HG03135 (cell line): Measurements from ENCODE around the gene ZNF621.

Experiments
- ATAC-seq: cut with Tn5 transposase; IDR thresholded peaks from one replicate; pipeline ENCODE4 v1.9.1; 2021; ENCODE audit warnings: mild to moderate bottlenecking, moderate library complexity; ENCODE audit not compliant: unreplicated experiment

ZNF621 gene

GRCh38 chr3:40524568-40525285 is at the start of gene ZNF621:
ZNF621 (plus strand) TSS chr3:40524960; CDS start chr3:40525841, 881 bp downstream.
- peak; percentile 99 for ATAC-seq

GRCh38 chr3:40476478-40477470 is 48.0 kb upstream of the ZNF621 start, which contains the start of gene ZNF619:
ZNF619 (plus strand) TSS chr3:40477122; CDS start chr3:40477980, 858 bp downstream.
- ATAC-seq, result peak; percentile 80

GRCh38 chr3:40477666-40478065 is 47.1 kb upstream of the ZNF621 start:
- no peak for ATAC-seq

- no peak for ATAC-seq
Measured at GRCh38 chr3:40487172-40487571, 37.6 kb upstream of the ZNF621 start.

- no peak for ATAC-seq
Measured at GRCh38 chr3:40490916-40491315, 33.8 kb upstream of the ZNF621 start.

- no peak for ATAC-seq
Measured at GRCh38 chr3:40494698-40495097, 30.1 kb upstream of the ZNF621 start.

- ATAC-seq, result no peak
Measured at GRCh38 chr3:40497288-40497687, 27.5 kb upstream of the ZNF621 start.

GRCh38 chr3:40499952-40500351 is 24.8 kb upstream of the ZNF621 start:
- ATAC-seq, result no peak

- ATAC-seq, result no peak
Measured at GRCh38 chr3:40502034-40502433, 22.7 kb upstream of the ZNF621 start.

- no peak for ATAC-seq
Measured at GRCh38 chr3:40504636-40505430, 19.9 kb upstream of the ZNF621 start.

GRCh38 chr3:40505599-40506462 is 18.9 kb upstream of the ZNF621 start, which contains the start of gene ZNF620:
ZNF620 (plus strand) TSS chr3:40506039; CDS start chr3:40506353, 314 bp downstream.
- ATAC-seq, result peak; percentile 76

- ATAC-seq, result no peak
Measured at GRCh38 chr3:40511031-40511718, 13.6 kb upstream of the ZNF621 start.

GRCh38 chr3:40516201-40516600 is 8.6 kb upstream of the ZNF621 start:
- no peak for ATAC-seq

- ATAC-seq, result no peak
Measured at GRCh38 chr3:40518067-40518466, 6.7 kb upstream of the ZNF621 start.

- ATAC-seq, result no peak
Measured at GRCh38 chr3:40518848-40519247, 5.9 kb upstream of the ZNF621 start.

- ATAC-seq, result no peak
Measured at GRCh38 chr3:40521254-40521653, 3.5 kb upstream of the ZNF621 start.

- no peak for ATAC-seq
Measured at GRCh38 chr3:40523781-40524180, 979 bp upstream of the ZNF621 start.

- peak; percentile 33 for ATAC-seq
Measured at GRCh38 chr3:40524222-40524567, 565 bp upstream of the ZNF621 start.

GRCh38 chr3:40528426-40528825 is 3.7 kb downstream of the ZNF621 start:
- no peak for ATAC-seq
